Activated naive CD4-positive, alpha-beta T cell (primary cell): ENCODE results near the gene PCDH9.
A peak's percentile ranks its signal among the peaks of the same experiment; 100 is the strongest.

Experiments used
- DNase-seq, 4 experiments: peaks; one replicate each; lab custom pipeline; 2025; lab: John Stamatoyannopoulos, UW

The PCDH9 gene

DNA sequence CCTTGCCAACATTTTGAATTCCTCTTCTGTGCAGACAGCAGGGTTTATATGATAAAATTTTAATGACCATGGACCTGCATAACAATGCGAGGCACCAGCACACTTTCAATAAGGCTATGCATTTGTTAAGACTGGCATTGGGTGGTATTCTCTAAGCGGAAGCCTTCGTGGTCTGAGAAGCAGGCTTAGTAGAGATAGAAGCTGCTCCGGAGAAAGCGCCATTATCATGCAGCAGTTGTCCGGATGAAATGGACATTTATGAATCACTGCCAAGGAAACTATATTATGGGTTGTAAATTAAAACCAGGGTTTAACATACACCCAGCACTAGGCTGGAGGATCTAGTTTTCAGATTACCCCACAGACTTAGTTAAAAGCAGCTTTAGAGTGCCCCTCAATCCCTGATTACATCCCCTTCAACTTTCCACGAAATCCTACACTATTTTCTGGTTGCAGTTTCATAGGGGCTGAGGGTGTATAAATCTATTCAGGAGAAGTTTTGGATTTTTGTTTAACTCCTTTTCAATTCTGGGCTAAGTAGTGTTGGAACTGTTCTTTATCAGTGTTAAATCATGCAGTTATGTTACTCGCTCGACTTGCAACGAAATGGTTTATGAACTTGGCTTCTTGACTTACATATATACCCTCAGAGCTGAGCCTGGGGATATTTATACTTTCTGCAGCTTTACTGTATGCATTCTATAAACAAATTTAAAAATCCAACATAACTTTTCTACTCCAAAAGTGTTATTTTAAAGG lies 193.3 kb downstream of the PCDH9 start:
- no peak for DNase-seq

- no peak for DNase-seq
Observed at GRCh38 chr13:67033170-67033569, 197.0 kb downstream of the PCDH9 start.

- no peak for DNase-seq
Observed at GRCh38 chr13:67023130-67023876, 206.8 kb downstream of the PCDH9 start.

GRCh38 chr13:67018775-67019174 lies 211.4 kb downstream of the PCDH9 start:
- no peak for DNase-seq

- DNase-seq, result no peak
Observed at GRCh38 chr13:67017276-67017675, 212.9 kb downstream of the PCDH9 start.

DNA sequence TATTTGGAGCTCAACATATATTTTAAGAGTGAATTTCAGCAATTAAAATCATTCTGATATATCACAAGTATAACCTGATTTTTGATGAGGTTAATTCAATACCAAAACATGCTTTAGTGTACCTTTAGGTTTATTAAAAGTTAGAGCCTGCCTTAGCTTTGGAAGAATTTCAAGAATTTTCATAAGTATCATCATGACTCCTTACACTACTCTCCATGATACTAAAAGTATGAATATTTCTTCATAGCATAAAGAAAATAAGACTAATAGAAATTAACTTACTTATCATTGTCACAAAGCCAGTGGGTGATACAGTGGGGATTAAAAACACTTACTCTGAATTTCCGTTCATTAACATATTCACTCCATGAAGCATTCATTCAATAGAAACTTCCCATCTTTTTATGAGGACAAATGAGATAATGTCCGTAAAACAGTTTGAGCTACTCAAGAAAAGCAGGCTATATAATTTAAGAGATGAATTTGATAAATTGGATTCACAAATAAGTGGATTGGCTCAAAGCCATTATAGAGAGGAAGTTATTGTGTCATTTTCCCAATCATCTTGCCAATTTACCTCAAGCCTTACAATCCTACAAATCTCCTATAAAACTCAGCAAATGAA lies 214.0 kb downstream of the PCDH9 start:
- DNase-seq, result no peak

GRCh38 chr13:67014399-67014798 lies 215.7 kb downstream of the PCDH9 start:
- no peak for DNase-seq

DNA sequence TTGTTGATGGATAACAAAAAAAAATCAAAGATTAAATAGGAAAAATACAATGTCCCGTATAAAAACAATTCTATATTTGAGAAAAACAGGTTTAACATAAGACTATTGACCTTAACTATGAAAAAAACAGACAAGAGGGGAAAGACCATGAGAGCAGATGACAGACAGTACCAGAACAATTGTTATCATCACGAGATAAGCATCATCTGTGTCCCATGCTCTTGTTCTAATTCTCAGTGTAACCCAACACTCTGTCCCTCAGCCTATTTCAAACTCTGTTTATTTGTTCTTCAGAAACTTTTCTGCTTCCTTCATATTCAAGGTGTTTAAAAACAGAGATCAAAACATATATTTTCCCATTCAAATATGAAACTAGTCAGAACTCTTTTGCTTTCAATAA lies 216.4 kb downstream of the PCDH9 start:
- no peak for DNase-seq

GRCh38 chr13:67008075-67008668 lies 222.0 kb downstream of the PCDH9 start:
- DNase-seq, result no peak

- no peak for DNase-seq
Observed at GRCh38 chr13:67004511-67004910, 225.6 kb downstream of the PCDH9 start.

- DNase-seq, result no peak
Observed at GRCh38 chr13:67003743-67004142, 226.4 kb downstream of the PCDH9 start.

DNA sequence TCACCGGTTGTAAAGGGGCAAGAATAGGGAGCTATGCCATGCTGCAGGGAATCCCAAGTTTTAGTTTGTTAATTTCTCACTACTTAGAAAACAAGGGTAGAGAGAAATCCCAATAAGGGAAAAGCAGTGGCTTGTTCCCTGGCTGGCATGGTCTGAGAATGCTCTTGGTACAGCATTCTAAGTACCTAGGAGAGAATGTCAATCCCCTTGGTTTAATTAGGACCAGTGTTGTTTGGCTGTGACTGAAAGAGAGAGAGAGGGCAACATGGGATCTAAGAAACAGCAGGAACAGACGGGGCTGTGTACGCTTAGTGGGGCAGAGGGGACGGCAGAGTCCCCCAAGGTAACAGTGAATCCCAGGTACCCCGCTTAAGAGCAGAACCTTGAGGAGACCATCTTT lies 228.8 kb downstream of the PCDH9 start:
- DNase-seq, result no peak

- DNase-seq, result no peak
Observed at GRCh38 chr13:66996503-66996902, 233.6 kb downstream of the PCDH9 start.

- DNase-seq, result no peak
Observed at GRCh38 chr13:66995203-66995611, 234.9 kb downstream of the PCDH9 start.

GRCh38 chr13:66994517-66995202 lies 235.5 kb downstream of the PCDH9 start:
- DNase-seq, result no peak

- peak in 1 of 4 experiments; percentile 0 for DNase-seq
Observed at GRCh38 chr13:66994097-66994496, 236.0 kb downstream of the PCDH9 start.

DNA sequence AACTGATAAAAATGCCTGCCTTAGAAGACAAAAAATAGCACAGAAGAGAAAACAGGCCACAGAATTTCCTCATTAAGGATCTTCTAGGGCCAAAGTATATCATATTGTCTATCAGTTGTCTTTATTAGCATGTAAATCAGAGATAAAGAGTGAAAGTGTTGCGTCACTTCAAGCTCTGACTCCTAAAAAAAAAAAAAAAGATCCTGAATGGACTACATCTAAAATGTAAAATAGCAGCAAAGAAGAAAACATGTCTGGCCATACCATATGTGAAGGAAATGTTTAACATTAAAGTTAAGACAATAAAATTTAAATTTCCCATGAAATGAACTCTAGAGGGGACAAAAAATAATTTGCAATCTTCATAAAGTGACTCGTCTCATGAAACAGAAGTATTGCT lies 237.4 kb downstream of the PCDH9 start:
- DNase-seq, result no peak

GRCh38 chr13:66992183-66992582 lies 238.0 kb downstream of the PCDH9 start:
- DNase-seq, result no peak

DNA sequence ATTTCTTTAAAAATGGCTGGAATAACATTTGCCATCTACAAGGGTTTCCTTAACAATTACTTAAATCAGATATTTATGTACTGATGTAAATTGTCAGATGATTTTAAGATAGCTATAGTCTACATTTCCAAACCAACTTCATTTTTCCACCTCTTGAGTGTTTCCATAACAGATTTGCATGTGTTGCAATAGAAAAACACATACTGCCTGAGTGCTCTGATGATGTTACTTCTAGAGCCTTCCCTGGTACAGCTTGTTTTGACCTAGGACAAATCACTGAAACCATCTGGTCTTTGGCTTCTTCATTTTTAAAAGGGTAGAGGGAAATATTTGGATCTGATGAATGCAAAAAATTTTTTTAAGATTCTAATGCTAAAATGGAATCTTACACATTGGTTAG lies 245.9 kb downstream of the PCDH9 start:
- DNase-seq, result no peak

DNA sequence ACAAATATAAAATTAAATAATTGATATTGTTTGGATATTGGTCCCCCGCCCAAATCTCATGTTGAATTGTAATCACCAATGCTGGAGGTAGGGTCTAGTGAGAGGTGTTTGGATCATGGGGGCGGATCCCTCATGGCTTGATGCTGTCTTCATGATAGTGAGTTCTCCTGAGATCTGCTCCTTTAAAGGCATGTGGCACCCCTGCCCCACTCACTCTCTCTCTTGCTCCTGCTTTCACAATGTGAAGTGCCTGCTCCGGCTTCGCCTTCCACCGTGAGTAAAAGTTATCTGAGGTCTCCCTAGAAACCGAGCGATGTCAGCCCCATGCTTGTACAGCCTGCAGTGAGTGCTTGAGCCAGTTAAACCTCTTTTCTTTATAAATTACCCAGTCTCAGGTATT lies 248.2 kb downstream of the PCDH9 start:
- no peak for DNase-seq

DNA sequence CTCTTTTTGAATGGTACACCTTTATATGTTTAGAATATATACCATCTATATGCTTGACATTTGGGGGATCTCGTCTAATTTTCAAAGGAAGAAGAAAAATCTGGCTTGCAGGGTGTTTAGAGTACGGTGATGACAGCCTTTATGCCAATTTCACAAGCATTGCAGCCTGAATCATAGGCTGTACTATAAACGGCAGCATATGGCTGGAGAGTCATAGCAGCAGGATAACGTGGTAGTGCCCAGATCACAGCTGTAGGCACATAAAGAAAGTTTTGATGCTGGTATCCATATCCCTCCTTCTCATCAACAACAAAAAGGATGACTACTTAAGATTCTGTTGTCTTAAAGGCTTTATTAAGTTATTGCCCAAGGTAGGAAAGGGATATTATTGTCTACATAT lies 253.0 kb downstream of the PCDH9 start:
- no peak for DNase-seq

DNA sequence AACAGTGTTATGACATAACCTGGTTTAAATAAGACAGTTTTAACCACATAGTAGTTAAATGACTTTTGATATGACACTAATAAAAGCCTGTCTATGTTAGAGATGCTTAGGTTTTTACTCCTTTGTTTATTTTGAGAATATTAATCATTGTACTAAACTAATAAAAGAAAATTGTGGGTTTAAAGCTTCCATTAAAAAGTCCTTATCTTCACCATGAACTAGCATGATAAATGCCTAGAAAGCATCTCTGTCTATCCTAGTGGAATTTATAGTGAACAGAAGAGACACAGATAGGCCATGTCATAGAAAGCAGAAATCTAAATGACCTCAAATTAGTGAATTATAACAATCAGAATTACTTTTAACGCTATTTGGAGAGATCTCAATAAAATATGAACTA lies 255.2 kb downstream of the PCDH9 start:
- DNase-seq, result no peak
